ENCODE measurements around the gene LYPD8. TPM values are rescaled to one million over a fixed set of nuclear protein-coding genes. Genes with fewer than 3 reads are reported as not detected.

LYPD8 gene
- total RNA-seq, 2 donors from 2014 or later: 40.8 to 310 TPM

DNA sequence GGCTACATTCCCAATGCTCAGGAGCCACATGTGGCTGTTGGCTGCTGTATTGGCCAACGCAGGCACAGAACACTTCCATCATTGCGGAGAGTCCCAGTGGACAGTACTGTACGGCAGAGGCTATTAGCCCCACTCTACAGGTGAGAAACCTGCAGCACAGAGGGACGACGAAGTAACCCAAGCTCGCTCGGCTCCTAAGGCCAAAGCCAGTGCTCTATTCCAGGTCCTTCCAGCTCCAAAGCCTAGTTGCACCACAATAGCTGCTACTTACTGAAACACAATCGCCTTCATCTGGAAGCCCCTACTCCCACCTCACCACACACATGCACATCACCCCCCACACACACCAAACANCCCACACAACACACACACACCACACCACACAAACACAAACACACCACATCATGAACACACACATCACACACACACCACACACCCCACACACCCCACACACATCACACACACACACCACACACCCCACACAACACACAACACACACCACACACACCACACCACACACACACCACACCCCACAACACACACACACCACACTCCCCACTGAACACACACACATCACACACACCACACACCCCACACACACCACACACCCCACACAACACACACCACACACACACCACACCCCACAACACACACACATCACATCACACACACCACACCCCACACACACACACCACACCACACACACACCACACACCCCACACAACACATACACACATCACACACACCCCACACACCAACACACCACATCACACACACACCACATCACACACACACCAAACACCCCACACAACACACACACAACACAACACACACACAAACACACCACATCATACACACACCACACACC is 3.2 kb downstream of the LYPD8 start:
- H3K27ac ChIP-seq: no peak overlapping the region
- intact Hi-C loops (cut with DNase I): no loop called here
- peaks cover 8% of the 10 kb centered on the region for H3K4me1 ChIP-seq
- no peak overlapping the region for H3K4me3 ChIP-seq
- H3K36me3 ChIP-seq: no peaks in the 10 kb centered on the region
- no peak overlapping the region for H3K9ac ChIP-seq (ENCODE audit: low read depth in 2 of 2, low read length in 2 of 2)
- DNase-seq: no peak
- TF ChIP-seq, protein P1, sequence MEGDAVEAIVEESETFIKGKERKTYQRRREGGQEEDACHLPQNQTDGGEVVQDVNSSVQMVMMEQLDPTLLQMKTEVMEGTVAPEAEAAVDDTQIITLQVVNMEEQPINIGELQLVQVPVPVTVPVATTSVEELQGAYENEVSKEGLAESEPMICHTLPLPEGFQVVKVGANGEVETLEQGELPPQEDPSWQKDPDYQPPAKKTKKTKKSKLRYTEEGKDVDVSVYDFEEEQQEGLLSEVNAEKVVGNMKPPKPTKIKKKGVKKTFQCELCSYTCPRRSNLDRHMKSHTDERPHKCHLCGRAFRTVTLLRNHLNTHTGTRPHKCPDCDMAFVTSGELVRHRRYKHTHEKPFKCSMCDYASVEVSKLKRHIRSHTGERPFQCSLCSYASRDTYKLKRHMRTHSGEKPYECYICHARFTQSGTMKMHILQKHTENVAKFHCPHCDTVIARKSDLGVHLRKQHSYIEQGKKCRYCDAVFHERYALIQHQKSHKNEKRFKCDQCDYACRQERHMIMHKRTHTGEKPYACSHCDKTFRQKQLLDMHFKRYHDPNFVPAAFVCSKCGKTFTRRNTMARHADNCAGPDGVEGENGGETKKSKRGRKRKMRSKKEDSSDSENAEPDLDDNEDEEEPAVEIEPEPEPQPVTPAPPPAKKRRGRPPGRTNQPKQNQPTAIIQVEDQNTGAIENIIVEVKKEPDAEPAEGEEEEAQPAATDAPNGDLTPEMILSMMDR (IDR thresholded peaks at IDR 0.05): no peak
- H3K27me3 ChIP-seq: no peaks in the 10 kb centered on the region
- H3K9me3 ChIP-seq: no peaks in the 10 kb centered on the region

DNA sequence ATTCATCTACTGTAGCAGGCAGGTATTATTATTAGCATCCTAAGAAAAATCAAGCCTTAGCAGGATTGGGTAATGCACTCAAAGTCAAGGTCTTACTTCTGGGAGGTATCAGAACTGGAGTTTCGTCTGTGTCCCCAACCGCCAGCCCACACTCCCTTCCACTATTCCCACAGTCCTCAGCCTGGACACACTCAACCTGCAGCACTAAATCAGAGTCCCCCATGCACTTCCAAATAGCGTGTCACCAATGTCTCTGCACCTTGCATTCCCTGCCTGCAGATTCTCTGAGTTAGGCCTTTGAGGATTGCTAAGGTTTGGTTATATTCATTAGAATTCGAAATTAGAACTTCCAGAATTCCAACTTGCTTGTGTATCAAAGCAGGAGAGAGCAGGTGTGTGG is 3.9 kb downstream of the LYPD8 start:
- no peaks in the 10 kb centered on the region for H3K36me3 ChIP-seq
- no peak overlapping the region for H3K4me3 ChIP-seq
- no peak overlapping the region for H3K27ac ChIP-seq
- no peaks in the 10 kb centered on the region for H3K9me3 ChIP-seq
- H3K4me1 ChIP-seq: peaks cover 4% of the 10 kb centered on the region
- TF ChIP-seq, protein P1 (IDR thresholded peaks at IDR 0.05): no peak
- no peaks in the 10 kb centered on the region for H3K27me3 ChIP-seq
- H3K9ac ChIP-seq (ENCODE audit: low read depth in 2 of 2, low read length in 2 of 2): no peak overlapping the region
- intact Hi-C loops (cut with DNase I): no loop called here
- no peak for DNase-seq

DNA sequence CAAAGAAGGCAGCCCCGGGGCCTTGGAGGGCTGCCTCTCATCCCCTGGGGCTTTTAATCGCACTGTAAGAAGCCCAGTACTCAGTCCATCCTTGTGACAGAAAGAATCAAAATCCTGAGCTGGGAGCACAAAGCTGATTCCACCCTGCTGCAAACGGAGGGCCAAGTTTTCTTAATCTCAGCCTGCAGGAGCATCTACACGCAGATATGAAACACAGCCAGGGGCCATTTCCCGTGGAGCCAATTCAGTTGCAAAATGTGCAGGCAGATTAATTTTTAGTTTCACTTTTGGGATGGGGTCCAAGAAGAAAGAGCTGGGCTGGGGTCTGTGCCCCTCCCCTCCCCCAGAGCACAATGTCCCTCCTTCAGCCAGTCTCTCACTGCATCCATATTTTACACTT is 4.4 kb downstream of the LYPD8 start:
- H3K4me3 ChIP-seq: no peak overlapping the region
- TF ChIP-seq, protein P1 (IDR thresholded peaks at IDR 0.05): no peak
- peaks cover 4% of the 10 kb centered on the region for H3K4me1 ChIP-seq
- H3K9me3 ChIP-seq: no peaks in the 10 kb centered on the region
- H3K27me3 ChIP-seq: no peaks in the 10 kb centered on the region
- H3K9ac ChIP-seq (ENCODE audit: low read depth in 2 of 2, low read length in 2 of 2): no peak overlapping the region
- no peak for DNase-seq
- no peaks in the 10 kb centered on the region for H3K36me3 ChIP-seq
- H3K27ac ChIP-seq: no peak overlapping the region
- intact Hi-C loops (cut with DNase I): no loop called here

DNA sequence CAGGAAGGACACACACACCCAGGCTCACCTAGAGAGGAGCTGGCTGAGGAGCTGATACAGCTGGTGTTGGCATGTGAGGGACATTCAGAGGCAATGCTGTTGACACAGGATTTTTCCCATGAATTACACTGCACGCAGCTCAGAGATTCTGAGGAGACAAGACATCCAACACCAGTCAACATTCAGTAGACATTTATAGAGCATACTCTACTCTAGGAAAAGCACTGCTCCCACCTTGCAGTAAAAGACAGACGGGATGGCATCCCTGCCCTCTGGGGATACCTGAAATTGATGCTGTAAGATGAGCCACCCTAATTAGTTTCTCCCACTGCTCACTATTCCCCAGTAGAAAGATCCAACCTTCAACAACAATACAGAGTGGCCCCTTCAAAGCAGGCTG is 5.1 kb downstream of the LYPD8 start:
- no peak overlapping the region for H3K4me3 ChIP-seq
- H3K4me1 ChIP-seq: peaks cover 4% of the 10 kb centered on the region
- no peak overlapping the region for H3K27ac ChIP-seq
- intact Hi-C loops (cut with DNase I): no loop called here
- H3K27me3 ChIP-seq: no peaks in the 10 kb centered on the region
- TF ChIP-seq, protein P1 (IDR thresholded peaks at IDR 0.05): no peak
- no peaks in the 10 kb centered on the region for H3K9me3 ChIP-seq
- H3K36me3 ChIP-seq: no peaks in the 10 kb centered on the region
- no peak for DNase-seq
- no peak overlapping the region for H3K9ac ChIP-seq (ENCODE audit: low read depth in 2 of 2, low read length in 2 of 2)

DNA sequence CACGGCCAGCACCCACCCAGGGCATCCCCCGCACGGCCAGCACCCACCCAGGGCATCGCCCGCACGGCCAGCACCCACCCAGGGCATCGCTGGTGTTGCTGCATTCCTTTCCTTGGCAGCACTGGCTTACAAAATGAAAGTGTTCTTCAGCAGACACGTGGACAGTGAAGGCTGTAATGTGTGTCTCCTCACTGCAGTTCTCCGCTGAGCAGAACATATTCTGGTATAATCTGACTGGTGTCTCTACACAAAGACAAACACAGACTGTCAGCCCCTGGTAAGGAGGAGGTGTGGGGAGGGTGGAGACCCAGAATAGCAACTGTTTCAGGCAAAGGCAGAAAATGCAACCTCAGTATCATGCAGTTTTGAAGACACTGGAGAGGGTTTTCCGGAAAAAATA is 7.3 kb downstream of the LYPD8 start:
- Histone ChIP-seq H3K36me3 (no peaks in the 10 kb centered on the region), H3K27me3 (no peaks in the 10 kb centered on the region), H3K27ac (no peak overlapping the region), H3K4me1 (no peaks in the 10 kb centered on the region), H3K9me3 (no peaks in the 10 kb centered on the region), H3K4me3 (no peak overlapping the region), H3K9ac (ENCODE audit: low read depth in 2 of 2, low read length in 2 of 2) (no peak overlapping the region)
- TF ChIP-seq, protein P1 (IDR thresholded peaks at IDR 0.05): no peak
- intact Hi-C loops (cut with DNase I): no loop called here
- DNase-seq: no peak

Measured in colonic mucosa (tissue), 4 donors.